NB4 (cell line): ENCODE data around the gene PTCD1.

Experiments
- DNase-seq: peaks from one replicate; pipeline ENCODE4 v3.0.0; 2010; ENCODE audit warnings: low read depth
- H3K4me3 ChIP-seq: one replicate; pipeline ENCODE4 v1.5.1; 2011; ENCODE audit warnings: mild to moderate bottlenecking, low read depth, low read length, moderate library complexity
- CTCF ChIP-seq: IDR thresholded peaks from one replicate; pipeline ENCODE4 v1.5.1; 2012; ENCODE audit warnings: low read depth, low read length
- MAX ChIP-seq: IDR thresholded peaks from 2 replicates; pipeline ENCODE4 v1.6.1; 2011; ENCODE audit warnings: low read depth, low read length
- MYC ChIP-seq: IDR thresholded peaks from 2 replicates; pipeline ENCODE4 v1.6.1; 2011; ENCODE audit warnings: low read depth, low read length
- POLR2A ChIP-seq: IDR thresholded peaks from 2 replicates; pipeline ENCODE4 v1.6.1; 2011; ENCODE audit warnings: mild to moderate bottlenecking; ENCODE audit not compliant: insufficient read length; ENCODE audit errors: extremely low read depth

The PTCD1 gene, protein sequence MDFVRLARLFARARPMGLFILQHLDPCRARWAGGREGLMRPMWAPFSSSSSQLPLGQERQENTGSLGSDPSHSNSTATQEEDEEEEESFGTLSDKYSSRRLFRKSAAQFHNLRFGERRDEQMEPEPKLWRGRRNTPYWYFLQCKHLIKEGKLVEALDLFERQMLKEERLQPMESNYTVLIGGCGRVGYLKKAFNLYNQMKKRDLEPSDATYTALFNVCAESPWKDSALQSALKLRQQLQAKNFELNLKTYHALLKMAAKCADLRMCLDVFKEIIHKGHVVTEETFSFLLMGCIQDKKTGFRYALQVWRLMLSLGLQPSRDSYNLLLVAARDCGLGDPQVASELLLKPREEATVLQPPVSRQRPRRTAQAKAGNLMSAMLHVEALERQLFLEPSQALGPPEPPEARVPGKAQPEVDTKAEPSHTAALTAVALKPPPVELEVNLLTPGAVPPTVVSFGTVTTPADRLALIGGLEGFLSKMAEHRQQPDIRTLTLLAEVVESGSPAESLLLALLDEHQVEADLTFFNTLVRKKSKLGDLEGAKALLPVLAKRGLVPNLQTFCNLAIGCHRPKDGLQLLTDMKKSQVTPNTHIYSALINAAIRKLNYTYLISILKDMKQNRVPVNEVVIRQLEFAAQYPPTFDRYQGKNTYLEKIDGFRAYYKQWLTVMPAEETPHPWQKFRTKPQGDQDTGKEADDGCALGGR

DNA sequence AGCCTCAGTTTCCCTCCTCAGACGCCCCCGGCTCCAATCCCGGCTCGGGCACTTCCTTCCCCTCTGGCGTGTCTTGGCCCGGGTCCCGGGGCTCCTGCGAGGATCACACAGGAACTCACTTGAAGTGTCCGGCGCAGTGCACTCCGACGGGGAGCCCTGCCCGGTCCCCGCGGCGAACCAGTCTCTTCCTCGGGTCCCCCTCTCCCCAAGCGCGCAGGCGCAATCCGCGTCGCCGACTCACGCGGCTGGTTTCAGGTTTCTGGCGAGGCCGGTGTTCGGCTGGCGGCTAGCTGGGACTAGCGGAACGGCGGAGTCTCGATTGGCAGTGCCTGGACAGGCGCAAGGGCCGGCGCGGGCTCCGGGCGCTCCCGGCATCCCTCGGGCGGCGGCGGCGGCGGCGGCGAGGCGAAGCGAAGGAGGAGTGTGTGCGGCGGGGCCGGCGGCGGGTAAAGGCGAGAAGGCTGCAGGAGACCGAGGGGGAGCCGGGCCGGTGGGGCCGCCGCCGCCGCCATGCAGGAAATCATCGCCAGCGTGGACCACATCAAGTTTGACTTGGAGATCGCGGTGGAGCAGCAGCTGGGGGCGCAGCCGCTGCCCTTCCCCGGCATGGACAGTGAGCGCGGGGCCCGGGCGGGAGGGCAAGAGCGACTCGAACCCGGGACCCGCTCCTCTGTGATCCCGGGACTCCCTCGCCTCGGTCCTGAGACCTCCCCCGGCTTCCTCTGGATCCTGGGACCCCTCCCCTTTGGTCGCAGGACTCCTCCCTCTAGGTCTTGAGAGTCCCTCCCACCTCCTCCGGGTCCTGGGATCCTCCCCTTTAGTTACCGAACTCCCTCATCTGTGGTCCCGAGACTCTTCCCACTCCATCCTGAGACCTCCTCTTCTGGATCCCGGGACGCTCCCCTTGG is at the start of gene PTCD1, which contains the start of gene CPSF4:
PTCD1 (minus strand) TSS at position 226 of the 908 bp plus-strand sequence. CDS start 3,556 bp downstream, outside the sequence.
CPSF4 (plus strand) TSS at position 371 of the 908 bp plus-strand sequence; CDS start at position 511, 140 bp downstream.
- TF ChIP-seq POLR2A (peak; percentile 94), CTCF (no peak), MAX (peak; percentile 94), MYC (peak; percentile 99)
- peak; percentile 99 for DNase-seq
- H3K4me3 ChIP-seq: peak within 1 kb of the TSS; percentile 67

- no peak overlapping the region for H3K4me3 ChIP-seq
- TF ChIP-seq MAX: no peak
- no peak for TF ChIP-seq MYC
- no peak for TF ChIP-seq CTCF
- no peak for TF ChIP-seq POLR2A
- no peak for DNase-seq
Measured at GRCh38 chr7:99485094-99485493, 46.5 kb upstream of the PTCD1 start.

DNA sequence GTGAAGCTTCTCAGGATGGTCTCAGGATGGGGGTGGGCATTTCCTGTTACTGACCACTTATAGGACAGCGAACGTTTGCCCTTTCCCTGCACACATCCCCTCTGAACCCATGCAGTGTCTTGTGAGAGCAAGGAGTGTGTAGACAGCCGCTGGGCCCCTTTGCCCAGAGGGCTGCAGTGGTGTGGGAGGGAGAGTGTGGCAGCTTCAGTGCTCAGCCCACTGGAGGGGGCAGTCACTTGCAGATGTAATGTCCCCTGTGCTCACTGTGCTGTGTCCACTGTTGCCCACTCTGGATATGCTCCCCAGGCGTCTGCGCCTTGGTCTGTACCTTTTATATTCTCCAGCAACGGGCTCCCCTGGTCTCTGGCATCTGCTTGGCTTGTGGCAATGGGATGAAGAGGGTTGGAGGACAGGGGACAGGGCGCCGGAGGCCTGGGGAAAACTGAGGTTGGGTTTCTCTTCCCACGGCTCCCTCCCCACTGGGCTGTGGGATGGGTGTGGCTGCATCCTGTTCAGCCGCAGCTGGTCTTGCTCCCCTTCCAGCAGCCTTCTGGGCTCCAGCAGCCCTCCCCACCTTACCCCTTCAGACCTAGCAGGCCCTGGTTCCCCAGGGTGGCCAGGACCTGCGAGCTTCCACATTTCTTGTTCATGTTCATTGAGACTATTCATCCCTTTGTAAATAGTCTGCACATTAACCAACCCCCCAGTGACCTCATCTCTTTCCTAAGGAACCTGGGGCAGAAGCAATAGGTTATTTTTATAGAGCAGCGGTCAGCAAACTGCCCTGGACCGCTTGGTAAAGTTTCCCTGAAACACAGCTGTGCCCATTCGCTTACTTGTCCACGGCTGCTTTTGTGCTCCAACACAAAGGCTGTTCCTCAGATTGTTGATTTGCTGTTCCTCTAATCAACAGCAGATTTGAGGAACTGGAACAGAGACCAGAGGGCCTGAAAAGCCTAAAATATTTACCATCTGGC is 40.2 kb upstream of the PTCD1 start:
- no peak for TF ChIP-seq MYC
- no peak for TF ChIP-seq MAX
- no peak for TF ChIP-seq CTCF
- no peak for TF ChIP-seq POLR2A
- DNase-seq: no peak
- no peak overlapping the region for H3K4me3 ChIP-seq

- TF ChIP-seq POLR2A (no peak), MAX (no peak), CTCF (no peak), MYC (no peak)
- no peak overlapping the region for H3K4me3 ChIP-seq
- no peak for DNase-seq
Measured at GRCh38 chr7:99476107-99476506, 37.5 kb upstream of the PTCD1 start.
